Right cardiac atrium (tissue), 5 donors: ENCODE data around the gene SLC37A1. TPM values are rescaled to one million over a fixed set of nuclear protein-coding genes. Genes with fewer than 3 reads are reported as not detected.
"Not testable (repeated sequence)": the region's sequence is repeated elsewhere in the genome, so short reads cannot be mapped to it uniquely, and the experiment has no call there.

Experiments used
- ATAC-seq, 2 donors: fragments of 200-7000 bp; cut with Tn5 transposase; one replicate each; pipeline versions ENCODE4 v1.8.0 to v1.9.1; 2020; ENCODE audit warnings: moderate library complexity in 2 of 2, mild to moderate bottlenecking in 1 of 2
- DNase-seq, 3 donors: peaks; one replicate each; pipeline ENCODE4 v3.0.0-alpha.2; 2020
- H3K27ac ChIP-seq: one replicate; pipeline ENCODE4 v1.5.1; 2013; ENCODE audit warnings: mild to moderate bottlenecking, low read length, control low read depth, moderate library complexity
- H3K27me3 ChIP-seq: one replicate; pipeline ENCODE4 v1.6.1; 2013; ENCODE audit not compliant: control insufficient read depth, insufficient read depth
- H3K4me1 ChIP-seq: one replicate; pipeline ENCODE4 v1.6.1; 2013; ENCODE audit warnings: low read length; ENCODE audit not compliant: control insufficient read depth, insufficient read depth
- H3K4me3 ChIP-seq: one replicate; pipeline ENCODE4 v1.5.1; 2013; ENCODE audit warnings: low read length, control low read depth
- H3K9me3 ChIP-seq: one replicate; pipeline ENCODE4 v1.6.1; 2013; ENCODE audit warnings: low read length; ENCODE audit not compliant: control insufficient read depth
- WGBS: extraction: QIAGEN DNeasy Blood & Tissue Kit; methylation state at CpG from one replicate; pipeline ENCODE4 v1.1.7; 2013; 5-methylcytosine and 5-hydroxymethylcytosine counted together
- intact Hi-C, 4 donors: fragments of 100-400 bp; cut with DNase I; formaldehyde crosslinking; loops; one replicate each; pipeline versions ENCODE4 v1.11.0 to v1.14.0; 2022 to 2023
- polyA plus RNA-seq: library from polyadenylated mRNA; stranded (reverse); fragments of 200-250 nt; gene quantifications from one replicate; pipeline ENCODE4 v1.2.3, GENCODE V29; 2013
- total RNA-seq, 4 donors: library from RNA; stranded (reverse); fragmentation: NEBNext Ultra II Directional; extraction: Animal tissue kit (Norgen Biotek cat#: 25700); gene quantifications; one replicate each; pipeline ENCODE4 v1.2.1, GENCODE V29; 2021
- donor health status: healthy with polysubstance abuse.
- donor health status: DM: no; HTN: yes; CAD: no.
- donor health status: DM: no; HTN: no; CAD: no.
- donor health status: DM: no; HTN: yes; CAD: no; lungs with severe emphysema.
- donor health status: DM: yes; HTN: yes; CAD: no.

The SLC37A1 gene
- total and polyA plus RNA-seq, 5 donors, result 1.9 to 2.9 (median 2.9) TPM

DNA sequence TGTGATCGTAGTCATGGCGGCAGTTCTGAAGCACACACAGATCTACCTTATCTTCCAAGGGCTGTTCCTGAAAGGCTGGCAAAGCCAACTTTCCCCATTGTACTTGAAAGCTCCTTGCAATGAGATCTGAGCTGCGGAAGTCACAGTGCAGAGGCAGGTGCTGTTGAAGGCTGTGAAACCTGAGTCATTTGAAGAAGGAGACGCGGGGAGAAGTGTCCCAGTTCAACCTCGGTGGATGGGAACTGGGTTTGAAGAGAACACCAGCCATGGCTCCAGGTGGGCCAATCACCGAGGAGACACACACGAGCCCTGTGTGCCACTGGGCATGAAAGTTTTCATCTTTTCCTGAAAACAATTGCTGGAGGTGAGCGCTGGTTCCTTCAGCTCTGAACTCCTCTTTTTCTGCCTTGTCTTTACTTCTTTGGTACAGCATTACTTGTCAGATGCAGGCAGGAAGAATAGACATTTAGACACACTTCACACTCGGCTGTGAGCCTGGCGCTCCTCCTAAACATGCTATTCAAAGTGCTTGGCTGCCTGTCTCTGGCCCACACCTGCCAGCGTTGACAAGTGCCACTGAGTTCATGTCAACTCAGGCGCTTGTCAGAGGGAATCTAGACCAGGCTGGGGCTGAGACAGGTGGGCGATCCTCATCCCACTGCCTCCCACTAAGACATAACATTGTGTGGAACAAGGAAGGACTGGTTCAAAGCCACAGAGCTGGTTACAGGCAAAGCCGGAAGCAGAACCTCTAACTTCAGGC lies 114.1 kb downstream of the SLC37A1 start:
- Histone ChIP-seq H3K9me3 (no peaks in the 10 kb centered on the region), H3K4me1 (no peaks in the 10 kb centered on the region), H3K27me3 (no peaks in the 10 kb centered on the region), H3K4me3 (no peak overlapping the region), H3K27ac (no peak overlapping the region)
- peak; percentile 60 to 88 (median 86) for DNase-seq
- peak; percentile 78 to 83 for ATAC-seq
- intact Hi-C loops, result no loop called here
- WGBS, result 61% methylated on average over 15 of the region's 15 CpGs

- WGBS, result 83% methylated on average over 2 of the region's 2 CpGs
- H3K27me3 ChIP-seq, ATAC-seq, H3K9me3 ChIP-seq, H3K4me1 ChIP-seq, intact Hi-C loops, H3K4me3 ChIP-seq, H3K27ac ChIP-seq, DNase-seq: not testable (repeated sequence)
Observed at GRCh38 chr21:42628466-42629061, 114.9 kb downstream of the SLC37A1 start.

GRCh38 chr21:42629933-42630589 lies 116.4 kb downstream of the SLC37A1 start:
- Histone ChIP-seq H3K4me3 (no peak overlapping the region), H3K4me1 (no peaks in the 10 kb centered on the region), H3K9me3 (no peaks in the 10 kb centered on the region), H3K27me3 (no peaks in the 10 kb centered on the region), H3K27ac (no peak overlapping the region)
- no peak for ATAC-seq
- intact Hi-C loops, result no loop called here
- WGBS, result 76% methylated on average over 9 of the region's 9 CpGs
- DNase-seq, result no peak

DNA sequence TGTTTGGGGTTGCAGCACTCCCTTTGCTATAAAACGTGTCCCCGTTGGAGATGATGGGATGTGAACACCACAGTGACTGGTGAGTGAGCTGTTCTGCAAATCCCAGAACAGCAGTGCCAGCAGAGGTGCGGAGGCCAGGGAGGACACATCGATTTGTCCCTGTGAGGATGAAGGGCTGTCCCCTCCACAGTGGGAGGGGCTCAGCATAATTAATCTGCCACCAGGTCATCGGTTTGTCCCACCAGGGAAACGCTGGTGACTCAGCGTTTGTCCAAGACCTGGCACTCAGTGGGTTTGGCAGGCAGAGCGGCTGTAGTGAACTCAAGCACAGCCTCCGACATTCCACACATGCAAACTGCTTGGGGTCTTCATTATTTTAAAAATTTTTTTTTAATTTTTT lies 117.0 kb downstream of the SLC37A1 start:
- ATAC-seq (peak in 1 of 2 donors; percentile 38), DNase-seq (no peak)
- WGBS, result 51% methylated on average over 9 of the region's 9 CpGs
- H3K27me3 ChIP-seq, result no peaks in the 10 kb centered on the region
- no peak overlapping the region for H3K4me3 ChIP-seq
- intact Hi-C loops, result no loop called here
- no peaks in the 10 kb centered on the region for H3K4me1 ChIP-seq
- no peaks in the 10 kb centered on the region for H3K9me3 ChIP-seq
- no peak overlapping the region for H3K27ac ChIP-seq

Other genes starting within 250 kb of the SLC37A1 start
- gene TFF3, start 198.4 kb upstream of the SLC37A1 start, total RNA-seq, result 1 to 10 TPM; 1.2 to 2.2 (median 1.7) TPM
- 2.6 TPM for gene TFF3, start 198.4 kb upstream of the SLC37A1 start, polyA plus RNA-seq
- gene TFF2, start 162.9 kb upstream of the SLC37A1 start, total RNA-seq, result not detected
- gene TFF2, start 162.9 kb upstream of the SLC37A1 start, polyA plus RNA-seq, result not detected
- gene TFF1, start 147.3 kb upstream of the SLC37A1 start, total RNA-seq, result not detected
- gene TFF1, start 147.3 kb upstream of the SLC37A1 start, polyA plus RNA-seq, result not detected
- gene TMPRSS3, start 117.8 kb upstream of the SLC37A1 start, total RNA-seq, result not detected
- gene TMPRSS3, start 117.8 kb upstream of the SLC37A1 start, polyA plus RNA-seq, result not detected
- gene UBASH3A, start 110.0 kb upstream of the SLC37A1 start, total RNA-seq, result under 1 TPM; 0.15 to 0.29 (median 0.25) TPM
- 0.07 TPM for gene UBASH3A, start 110.0 kb upstream of the SLC37A1 start, polyA plus RNA-seq
- gene RSPH1, start 17.6 kb upstream of the SLC37A1 start, total RNA-seq, result not detected
- gene RSPH1, start 17.6 kb upstream of the SLC37A1 start, polyA plus RNA-seq, result not detected
- gene PDE9A, start 139.8 kb downstream of the SLC37A1 start, total RNA-seq, result 1 to 10 TPM; 1.5 to 2.8 (median 2.3) TPM
- 4.1 TPM for gene PDE9A, start 139.8 kb downstream of the SLC37A1 start, polyA plus RNA-seq